ENCODE data around the gene HS1BP3.

HS1BP3 gene

DNA sequence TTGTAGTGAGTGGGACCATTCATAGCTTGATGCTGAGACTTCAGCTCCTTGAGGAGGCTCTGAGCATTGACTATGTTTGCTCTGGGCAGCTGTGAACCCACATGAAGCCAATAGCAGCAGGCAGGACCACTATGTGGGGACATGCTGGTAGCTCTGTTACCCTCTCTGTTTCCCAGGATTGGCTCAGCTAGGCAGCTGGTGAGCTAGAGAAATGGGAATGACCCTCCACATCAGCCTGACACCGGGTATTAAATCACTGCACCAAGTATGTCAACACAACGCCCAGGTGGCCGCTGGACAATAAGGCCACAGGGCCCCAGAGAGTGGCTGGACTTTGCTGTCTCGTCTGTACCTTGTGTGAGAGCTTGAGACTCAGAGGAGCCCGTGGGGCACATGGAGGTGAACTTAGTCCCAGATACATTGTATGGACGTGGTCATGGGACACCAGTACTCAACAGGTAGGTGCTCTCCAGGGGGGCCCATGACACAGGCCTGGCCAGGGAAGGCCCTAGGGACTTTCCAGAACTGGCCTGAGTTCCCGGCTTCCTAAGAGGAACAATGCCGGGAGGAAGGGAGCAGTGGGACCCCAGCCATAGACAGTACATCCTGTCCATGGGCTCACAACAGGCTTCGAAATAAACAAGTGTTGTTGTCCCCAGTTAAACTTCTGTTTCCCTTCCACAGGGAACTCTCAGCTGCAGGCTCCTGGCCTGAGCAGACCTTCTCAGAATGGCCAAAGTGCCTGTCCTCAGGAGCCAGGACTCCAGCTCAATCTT, 35.2 kb downstream of the HS1BP3 start:
- TF ChIP-seq, protein P1, sequence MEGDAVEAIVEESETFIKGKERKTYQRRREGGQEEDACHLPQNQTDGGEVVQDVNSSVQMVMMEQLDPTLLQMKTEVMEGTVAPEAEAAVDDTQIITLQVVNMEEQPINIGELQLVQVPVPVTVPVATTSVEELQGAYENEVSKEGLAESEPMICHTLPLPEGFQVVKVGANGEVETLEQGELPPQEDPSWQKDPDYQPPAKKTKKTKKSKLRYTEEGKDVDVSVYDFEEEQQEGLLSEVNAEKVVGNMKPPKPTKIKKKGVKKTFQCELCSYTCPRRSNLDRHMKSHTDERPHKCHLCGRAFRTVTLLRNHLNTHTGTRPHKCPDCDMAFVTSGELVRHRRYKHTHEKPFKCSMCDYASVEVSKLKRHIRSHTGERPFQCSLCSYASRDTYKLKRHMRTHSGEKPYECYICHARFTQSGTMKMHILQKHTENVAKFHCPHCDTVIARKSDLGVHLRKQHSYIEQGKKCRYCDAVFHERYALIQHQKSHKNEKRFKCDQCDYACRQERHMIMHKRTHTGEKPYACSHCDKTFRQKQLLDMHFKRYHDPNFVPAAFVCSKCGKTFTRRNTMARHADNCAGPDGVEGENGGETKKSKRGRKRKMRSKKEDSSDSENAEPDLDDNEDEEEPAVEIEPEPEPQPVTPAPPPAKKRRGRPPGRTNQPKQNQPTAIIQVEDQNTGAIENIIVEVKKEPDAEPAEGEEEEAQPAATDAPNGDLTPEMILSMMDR (conservative IDR thresholded peaks at IDR 0.05; ENCODE audit: low read depth, low read length): no peak

DNA sequence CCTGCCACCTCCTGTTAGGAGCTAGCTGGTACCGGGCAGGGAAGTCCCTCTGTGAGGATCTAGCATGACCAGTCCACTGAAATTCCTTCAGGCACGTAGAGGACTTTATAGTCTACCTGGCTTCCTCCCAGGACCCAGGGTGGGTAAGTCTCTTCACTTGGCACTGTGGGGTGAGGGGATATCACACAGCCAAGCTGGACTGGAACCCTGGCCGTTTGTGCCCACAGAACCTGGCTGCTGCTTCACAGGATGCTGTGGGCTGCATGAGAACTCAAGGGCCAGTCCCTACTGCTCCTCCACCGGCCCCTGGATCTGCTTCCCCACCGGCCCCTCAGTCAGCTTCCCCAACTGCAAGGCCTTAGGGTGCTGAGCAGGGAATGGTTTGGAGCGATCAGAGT, 35.8 kb downstream of the HS1BP3 start:
- Histone ChIP-seq H3K27ac (no peak overlapping the region), H4K20me1 (ENCODE audit: insufficient read depth) (no peaks in the 10 kb centered on the region), H3K4me1 (ENCODE audit: low read depth, poor library complexity, severe bottlenecking) (peaks cover 14% of the 10 kb centered on the region), H3K4me2 (0 out of 2 replicates have a peak overlapping the region, but pooled peaks have one; percentile 50), H2AFZ (ENCODE audit: low read depth) (no peak overlapping the region), H3K36me3 (ENCODE audit: insufficient read depth) (no peaks in the 10 kb centered on the region), H3K4me3 (IDR thresholded peaks at IDR 0.05; ENCODE audit: insufficient read depth, low read depth, low read length) (no peak overlapping the region), H3K79me2 (ENCODE audit: insufficient read depth, low read depth) (no peaks in the 10 kb centered on the region), H3K27me3 (ENCODE audit: insufficient read depth, low read depth) (no peaks in the 10 kb centered on the region), H3K9ac (no peak overlapping the region)
- TF ChIP-seq, protein P1 (conservative IDR thresholded peaks at IDR 0.05; ENCODE audit: low read depth, low read length): no peak

More for the DNA sequence above, 35.2 kb downstream of the HS1BP3 start:
- H3K9ac ChIP-seq: no peak overlapping the region
- H3K27me3 ChIP-seq (ENCODE audit: insufficient read depth, low read depth): no peaks in the 10 kb centered on the region
- no peaks in the 10 kb centered on the region for H4K20me1 ChIP-seq (ENCODE audit: insufficient read depth)
- no peak overlapping the region for H2AFZ ChIP-seq (ENCODE audit: low read depth)
- H3K4me2 ChIP-seq: no peak overlapping the region
- no peaks in the 10 kb centered on the region for H3K79me2 ChIP-seq (ENCODE audit: insufficient read depth, low read depth)
- no peaks in the 10 kb centered on the region for H3K36me3 ChIP-seq (ENCODE audit: insufficient read depth)
- no peak overlapping the region for H3K27ac ChIP-seq
- peaks cover 14% of the 10 kb centered on the region for H3K4me1 ChIP-seq (ENCODE audit: low read depth, poor library complexity, severe bottlenecking)
- no peak overlapping the region for H3K4me3 ChIP-seq (IDR thresholded peaks at IDR 0.05; ENCODE audit: insufficient read depth, low read depth, low read length)

DNA sequence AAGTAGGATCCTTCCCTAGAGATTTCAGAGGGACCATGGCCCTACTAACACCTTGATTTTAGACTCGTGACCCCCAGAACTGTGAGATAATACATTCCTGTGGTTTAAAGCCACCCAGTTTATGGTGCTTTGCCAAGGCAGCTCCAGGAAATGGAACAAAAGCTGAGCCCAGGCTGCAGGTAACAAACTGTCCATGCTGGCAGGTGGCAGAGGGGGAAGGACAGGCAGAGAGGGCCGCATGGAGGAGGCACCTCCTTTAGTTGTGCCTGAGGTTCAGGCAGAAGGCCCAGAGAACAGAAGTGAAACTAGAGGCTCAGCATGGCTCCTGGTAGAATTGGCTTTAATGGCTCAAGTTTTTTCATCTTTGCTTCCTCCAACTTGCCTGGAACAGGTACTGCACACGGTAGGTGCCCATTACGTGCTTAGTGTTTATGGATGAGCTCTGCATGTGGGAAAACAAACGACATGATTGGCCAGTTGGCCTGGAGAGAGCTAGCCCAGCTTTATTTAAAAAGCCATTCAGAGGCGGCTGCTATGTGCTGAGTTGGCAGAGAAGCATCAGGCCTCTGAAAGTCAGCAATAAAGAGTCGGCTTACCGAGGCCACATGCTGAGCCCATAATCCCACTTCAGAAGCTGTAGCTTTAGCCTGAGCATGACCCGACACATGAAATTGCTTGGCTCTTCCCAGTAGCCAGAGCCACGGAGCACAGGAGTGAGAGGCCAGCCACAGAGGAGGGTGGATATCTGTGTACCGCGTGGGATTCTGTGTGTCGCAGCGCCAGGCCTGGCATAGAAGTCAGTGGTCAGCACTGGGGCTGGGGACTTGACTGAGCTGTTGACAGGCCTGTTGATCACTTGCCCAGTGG, 36.5 kb downstream of the HS1BP3 start:
- peak overlapping the region; percentile 8; the same call in 1 of the 2 replicates for H2AFZ ChIP-seq (ENCODE audit: low read depth)
- TF ChIP-seq, protein P1 (conservative IDR thresholded peaks at IDR 0.05; ENCODE audit: low read depth, low read length): no peak
- H3K36me3 ChIP-seq (ENCODE audit: insufficient read depth): no peaks in the 10 kb centered on the region
- H3K4me1 ChIP-seq (ENCODE audit: low read depth, poor library complexity, severe bottlenecking): peaks cover 14% of the 10 kb centered on the region
- no peaks in the 10 kb centered on the region for H3K79me2 ChIP-seq (ENCODE audit: insufficient read depth, low read depth)
- no peaks in the 10 kb centered on the region for H4K20me1 ChIP-seq (ENCODE audit: insufficient read depth)
- H3K27me3 ChIP-seq (ENCODE audit: insufficient read depth, low read depth): no peaks in the 10 kb centered on the region
- H3K4me3 ChIP-seq (IDR thresholded peaks at IDR 0.05; ENCODE audit: insufficient read depth, low read depth, low read length): no peak overlapping the region
- peak overlapping the region; percentile 43 for H3K27ac ChIP-seq
- H3K9ac ChIP-seq: peak overlapping the region; percentile 26; the same call in 1 of the 2 replicates
- peak overlapping the region; percentile 50; the same call in 1 of the 2 replicates for H3K4me2 ChIP-seq

DNA sequence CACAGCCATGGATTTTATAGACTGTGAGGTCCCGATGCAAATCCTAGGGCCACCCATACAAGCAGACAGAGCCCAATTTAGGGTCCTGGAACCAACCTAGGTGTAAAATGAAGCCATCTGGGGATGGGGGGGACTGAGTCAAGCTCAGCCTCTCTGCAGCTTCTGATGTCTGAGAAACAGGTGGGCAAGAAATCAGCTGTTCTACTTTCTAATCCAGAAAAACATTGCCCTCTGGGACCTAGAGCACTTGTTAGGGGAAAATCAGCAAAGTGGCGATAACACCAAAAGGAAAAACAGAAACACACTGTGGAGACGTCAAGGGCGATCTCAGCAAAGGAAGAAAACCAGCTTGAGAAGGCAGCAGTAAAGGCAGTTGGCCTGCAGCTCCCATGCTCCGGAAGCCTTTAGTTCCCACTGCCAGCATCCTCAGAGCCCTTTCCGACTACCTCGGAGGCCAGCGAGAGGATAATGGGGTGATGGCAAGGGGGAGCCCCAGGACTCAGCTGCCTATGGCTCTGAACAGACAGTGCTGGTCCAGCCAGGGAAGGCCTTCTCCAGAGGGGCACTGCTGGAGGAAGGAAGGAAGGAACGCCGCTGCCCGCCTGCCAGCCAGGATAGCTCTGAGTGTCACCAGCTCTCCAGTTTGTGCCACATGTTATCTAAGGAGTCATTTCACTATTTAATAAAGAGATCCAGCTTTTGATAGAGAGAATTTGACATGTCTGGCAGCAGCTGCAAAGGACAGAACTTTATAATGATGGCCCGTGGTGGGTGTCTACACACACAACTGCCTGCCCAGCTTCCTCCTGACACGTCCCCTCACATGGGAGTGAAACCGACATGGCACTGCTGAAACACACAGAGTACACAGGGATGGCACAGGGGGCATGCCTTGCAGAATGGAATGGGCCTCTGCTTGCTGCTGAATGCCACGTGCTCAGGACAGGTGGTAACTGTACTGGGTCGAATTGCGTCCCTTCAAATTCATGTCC, 37.7 kb downstream of the HS1BP3 start:
- H3K27me3 ChIP-seq (ENCODE audit: insufficient read depth, low read depth): no peaks in the 10 kb centered on the region
- H3K79me2 ChIP-seq (ENCODE audit: insufficient read depth, low read depth): no peaks in the 10 kb centered on the region
- no peak overlapping the region for H3K4me3 ChIP-seq (IDR thresholded peaks at IDR 0.05; ENCODE audit: insufficient read depth, low read depth, low read length)
- H3K27ac ChIP-seq: no peak overlapping the region
- H3K4me2 ChIP-seq: no peak overlapping the region
- no peaks in the 10 kb centered on the region for H4K20me1 ChIP-seq (ENCODE audit: insufficient read depth)
- H3K4me1 ChIP-seq (ENCODE audit: low read depth, poor library complexity, severe bottlenecking): peaks cover 14% of the 10 kb centered on the region
- no peak overlapping the region for H3K9ac ChIP-seq
- no peaks in the 10 kb centered on the region for H3K36me3 ChIP-seq (ENCODE audit: insufficient read depth)
- no peak overlapping the region for H2AFZ ChIP-seq (ENCODE audit: low read depth)
- TF ChIP-seq, protein P1 (conservative IDR thresholded peaks at IDR 0.05; ENCODE audit: low read depth, low read length): no peak

Data from KMS-11 (cell line).